HepG2 (cell line): Measurements from ENCODE around the gene WDR13. TPM values are rescaled to one million over a fixed set of nuclear protein-coding genes. Genes with fewer than 3 reads are reported as not detected.
"Not testable (repeated sequence)": the region's sequence is repeated elsewhere in the genome, so short reads cannot be mapped to it uniquely, and the experiment has no call there.

Experiments
- ATAC-seq: fragments of 200-7000 bp; cut with Tn5 transposase; 3 replicates; pipeline ENCODE4 v1.9.1; 2020; ENCODE audit warnings: mild to moderate bottlenecking, moderate library complexity
- BruUV-seq: library from RNA; stranded (reverse); fragments of 400-500 nt; replicated peaks from 2 replicates; lab custom pipeline; 2021; lab: Mats Ljungman, UMichigan
- CTCF ChIA-PET: fragments of 300-600 bp; formaldehyde crosslinking; extraction: SDS; loops from one replicate; lab custom pipeline; 2021; ENCODE audit warnings: low total read pairs, inconsistent platforms, low intra/inter-chr PET ratio; lab: Yijun Ruan, JAX
- POLR2A ChIA-PET: fragments of 350-600 bp; sonication (Branson Sonifier 250); formaldehyde crosslinking; loops from one replicate; lab custom pipeline; 2020; ENCODE audit warnings: antibody characterized with exemption, inconsistent platforms; lab: Yijun Ruan, JAX
- DNase-seq: peaks from one replicate; pipeline ENCODE4 v3.0.0-alpha.2; 2015; ENCODE audit warnings: low spot score
- FAIRE-seq: peaks from 3 replicates; lab custom pipeline; 2011; peaks lifted over from hg19 to GRCh38; lab: Jason Lieb, UNC
- H2AFZ ChIP-seq: one replicate; pipeline ENCODE4 v1.6.1; 2011; ENCODE audit warnings: low read length, inconsistent platforms
- H3K27ac ChIP-seq: fragments of 300-600 bp; 3 replicates; pipeline ENCODE4 v1.8.0; 2011; ENCODE audit warnings: mixed run types, mild to moderate bottlenecking, mixed read lengths, low read length, inconsistent platforms; ENCODE audit not compliant: insufficient read depth; ENCODE audit errors: extremely low read length
- H3K27me3 ChIP-seq, 2 experiments: fragments of 200-600 bp in 1 of 2; 2 replicates in 1 of 2; 3 replicates in 1 of 2; pipeline versions ENCODE4 v1.6.0 to v1.8.0; 2011; ENCODE audit warnings: low read length in 2 of 2, mild to moderate bottlenecking in 2 of 2, moderate library complexity in 2 of 2, inconsistent platforms in 1 of 2; ENCODE audit not compliant: insufficient read depth in 2 of 2, control insufficient read depth in 1 of 2
- H3K36me3 ChIP-seq, 2 experiments: fragments of 200-600 bp in 1 of 2; replicated peaks in 1 of 2; 2 replicates in 1 of 2; 3 replicates in 1 of 2; pipeline versions ENCODE4 v1.5.1 to v1.8.0; 2011; ENCODE audit warnings: low read length in 2 of 2, inconsistent platforms in 1 of 2; ENCODE audit not compliant: insufficient read depth in 2 of 2, control insufficient read depth in 1 of 2
- H3K4me1 ChIP-seq: 2 replicates; pipeline ENCODE4 v1.5.1; 2012; ENCODE audit warnings: low read length, inconsistent platforms; ENCODE audit not compliant: insufficient read depth
- H3K4me2 ChIP-seq: 2 replicates; pipeline ENCODE4 v1.6.0; 2011; ENCODE audit warnings: low read depth, low read length, inconsistent platforms
- H3K4me3 ChIP-seq, 3 experiments: fragments of 200-600 bp in 1 of 3; sonication (generic), shearing (Covaris generic) in 1 of 3; replicated peaks in 1 of 3; 2 replicates each; pipeline ENCODE4 v1.5.1; 2011 to 2016; ENCODE audit warnings: low read length in 3 of 3, inconsistent platforms in 2 of 3, low read depth in 2 of 3, mild to moderate bottlenecking in 2 of 3, control low read depth in 1 of 3, mixed read lengths in 1 of 3; ENCODE audit not compliant: insufficient read depth in 1 of 3
- H3K79me2 ChIP-seq: one replicate; pipeline ENCODE4 v1.6.1; 2011; ENCODE audit warnings: low read length, inconsistent platforms; ENCODE audit not compliant: insufficient read depth
- H3K9ac ChIP-seq: 2 replicates; pipeline ENCODE4 v1.6.0; 2011; ENCODE audit warnings: mild to moderate bottlenecking, low read depth, low read length, inconsistent platforms; ENCODE audit not compliant: insufficient read depth
- H3K9me3 ChIP-seq: 2 replicates; pipeline ENCODE4 v1.5.1; 2012; ENCODE audit warnings: mild to moderate bottlenecking, low read length
- H4K20me1 ChIP-seq: 2 replicates; pipeline ENCODE4 v1.6.0; 2011; ENCODE audit warnings: inconsistent platforms, mild to moderate bottlenecking, low read length, moderate library complexity; ENCODE audit not compliant: insufficient read depth
- KMT2B ChIP-seq: IDR thresholded peaks from 2 replicates; pipeline ENCODE4 v1.6.1; 2016; ENCODE audit warnings: missing genetic modification reagents, missing compliant biosample characterization
- SNAI1 ChIP-seq: sonication (generic); formaldehyde crosslinking; IDR thresholded peaks from 2 replicates; pipeline ENCODE4 v1.5.0; 2020; ENCODE audit warnings: mild to moderate bottlenecking, missing genetic modification reagents, borderline replicate concordance
- U2AF1 ChIP-seq: fragments of 200-400 bp; formaldehyde crosslinking; optimal IDR thresholded peaks from 2 replicates; pipeline ENCODE3; 2017; ENCODE audit warnings: mild to moderate bottlenecking, low read depth, low read length
- WGBS: methylation state at CpG from one replicate; pipeline ENCODE4 v1.1.6; 2017; ENCODE audit warnings: low lambda C conversion rate; 5-methylcytosine and 5-hydroxymethylcytosine counted together
- in situ Hi-C: cut with HindIII; loops from 2 replicates; pipeline ENCODE4 v1.10.0; 2017; ENCODE audit warnings: low pct_unique_long_range_greater_than_20kb; ENCODE audit not compliant: extremely low pct_ligation_motif_present
- intact Hi-C: fragments of 100-400 bp; cut with micrococcal nuclease; formaldehyde crosslinking; loops from one replicate; pipeline ENCODE4 v1.10.0; 2022; ENCODE audit not compliant: unreplicated experiment
- polyA plus RNA-seq, 8 experiments: library from polyadenylated mRNA; depleted of rRNA in 3 of 8; stranded (reverse) in 7 of 8; unstranded in 1 of 8; fragments of >200 nt; fragmentation: Illumina TruSeq in 4 of 8; extraction: Trizol in 4 of 8; gene quantifications; 2 replicates each; pipeline versions ENCODE4 v1.2.1 to v1.2.3, GENCODE V29; 2011 to 2016; ENCODE audit warnings: low read depth in 4 of 8, missing spikeins in 1 of 8, mixed read lengths in 1 of 8; ENCODE audit not compliant: insufficient read depth in 1 of 8
- total RNA-seq, 5 experiments: library from RNA; depleted of rRNA; stranded (reverse); fragments of >200 nt; fragmentation: Illumina TruSeq; extraction: Trizol; gene quantifications; 2 replicates each; pipeline ENCODE4 v1.2.3, GENCODE V29; 2016; ENCODE audit warnings: low read depth in 1 of 5
- TF ChIP-seq, protein P1 (sequence below): sonication (generic); formaldehyde crosslinking; conservative IDR thresholded peaks from 2 replicates; pipeline ENCODE4 v1.4.0; 2020; ENCODE audit warnings: mild to moderate bottlenecking, missing genetic modification reagents, moderate library complexity
- TF ChIP-seq, protein P2 (sequence below): sonication (generic); formaldehyde crosslinking; IDR thresholded peaks from 2 replicates; pipeline ENCODE4 v1.4.0; 2020; ENCODE audit warnings: missing genetic modification reagents

Gene WDR13
- total and polyA plus RNA-seq, 2 of the 13 experiments (the other 11 are each of a cell fraction or from before 2014, with no cell fraction given), result 28.7 to 37.1 TPM

- TF ChIP-seq, protein P1, sequence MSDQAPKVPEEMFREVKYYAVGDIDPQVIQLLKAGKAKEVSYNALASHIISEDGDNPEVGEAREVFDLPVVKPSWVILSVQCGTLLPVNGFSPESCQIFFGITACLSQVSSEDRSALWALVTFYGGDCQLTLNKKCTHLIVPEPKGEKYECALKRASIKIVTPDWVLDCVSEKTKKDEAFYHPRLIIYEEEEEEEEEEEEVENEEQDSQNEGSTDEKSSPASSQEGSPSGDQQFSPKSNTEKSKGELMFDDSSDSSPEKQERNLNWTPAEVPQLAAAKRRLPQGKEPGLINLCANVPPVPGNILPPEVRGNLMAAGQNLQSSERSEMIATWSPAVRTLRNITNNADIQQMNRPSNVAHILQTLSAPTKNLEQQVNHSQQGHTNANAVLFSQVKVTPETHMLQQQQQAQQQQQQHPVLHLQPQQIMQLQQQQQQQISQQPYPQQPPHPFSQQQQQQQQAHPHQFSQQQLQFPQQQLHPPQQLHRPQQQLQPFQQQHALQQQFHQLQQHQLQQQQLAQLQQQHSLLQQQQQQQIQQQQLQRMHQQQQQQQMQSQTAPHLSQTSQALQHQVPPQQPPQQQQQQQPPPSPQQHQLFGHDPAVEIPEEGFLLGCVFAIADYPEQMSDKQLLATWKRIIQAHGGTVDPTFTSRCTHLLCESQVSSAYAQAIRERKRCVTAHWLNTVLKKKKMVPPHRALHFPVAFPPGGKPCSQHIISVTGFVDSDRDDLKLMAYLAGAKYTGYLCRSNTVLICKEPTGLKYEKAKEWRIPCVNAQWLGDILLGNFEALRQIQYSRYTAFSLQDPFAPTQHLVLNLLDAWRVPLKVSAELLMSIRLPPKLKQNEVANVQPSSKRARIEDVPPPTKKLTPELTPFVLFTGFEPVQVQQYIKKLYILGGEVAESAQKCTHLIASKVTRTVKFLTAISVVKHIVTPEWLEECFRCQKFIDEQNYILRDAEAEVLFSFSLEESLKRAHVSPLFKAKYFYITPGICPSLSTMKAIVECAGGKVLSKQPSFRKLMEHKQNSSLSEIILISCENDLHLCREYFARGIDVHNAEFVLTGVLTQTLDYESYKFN (CRISPR knock-in tag), result peak; percentile 58; the same call in 1 of the 2 replicates
- TF ChIP-seq, protein P2, sequence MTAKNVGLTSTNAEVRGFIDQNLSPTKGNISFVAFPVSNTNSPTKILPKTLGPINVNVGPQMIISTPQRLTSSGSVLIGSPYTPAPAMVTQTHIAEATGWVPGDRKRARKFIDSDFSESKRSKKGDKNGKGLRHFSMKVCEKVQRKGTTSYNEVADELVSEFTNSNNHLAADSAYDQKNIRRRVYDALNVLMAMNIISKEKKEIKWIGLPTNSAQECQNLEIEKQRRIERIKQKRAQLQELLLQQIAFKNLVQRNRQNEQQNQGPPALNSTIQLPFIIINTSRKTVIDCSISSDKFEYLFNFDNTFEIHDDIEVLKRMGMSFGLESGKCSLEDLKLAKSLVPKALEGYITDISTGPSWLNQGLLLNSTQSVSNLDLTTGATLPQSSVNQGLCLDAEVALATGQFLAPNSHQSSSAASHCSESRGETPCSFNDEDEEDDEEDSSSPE (CRISPR knock-in tag), result no peak
- TF ChIP-seq SNAI1 (CRISPR knock-in tag), result no peak
- no peak for TF ChIP-seq KMT2B (CRISPR knock-in tag)
- no peak for TF ChIP-seq U2AF1
These were observed 48.4 kb upstream of the WDR13 start (continued) for GRCh38 chrX:48548871-48549270.

- WGBS, result 89% methylated on average over 8 of the region's 9 CpGs
These were observed 41.5 kb upstream of the WDR13 start for GRCh38 chrX:48555731-48556325.

More at GRCh38 chrX:48555731-48556325, 41.5 kb upstream of the WDR13 start:
- CTCF ChIA-PET, H3K27ac ChIP-seq, H3K27me3 ChIP-seq, H2AFZ ChIP-seq, BruUV-seq, H3K79me2 ChIP-seq, H3K4me3 ChIP-seq, H4K20me1 ChIP-seq, H3K9me3 ChIP-seq, in situ Hi-C loops, FAIRE-seq, H3K4me1 ChIP-seq, ATAC-seq, DNase-seq, H3K9ac ChIP-seq, POLR2A ChIA-PET, H3K36me3 ChIP-seq, H3K4me2 ChIP-seq, intact Hi-C loops: not testable (repeated sequence)
